SK-N-SH (cell line): ENCODE measurements around the gene CCR6. TPM values are rescaled to one million over a fixed set of nuclear protein-coding genes. Genes with fewer than 3 reads are reported as not detected.

Source experiments
- CTCF ChIA-PET: fragments of 300-600, 350-600 bp; formaldehyde crosslinking; extraction: SDS; loops from one replicate; lab custom pipeline; 2021; lab: Yijun Ruan, JAX
- POLR2A ChIA-PET: fragments of 350-600 bp; sonication (Branson Sonifier 250); formaldehyde crosslinking; extraction: SDS; loops from one replicate; lab custom pipeline; 2020; ENCODE audit warnings: antibody characterized with exemption, inconsistent platforms; lab: Yijun Ruan, JAX
- DNase-seq: peaks from one replicate; pipeline ENCODE4 v3.0.0; 2012
- H2AFZ ChIP-seq: fragments of 200-600 bp; sonication (generic); 2 replicates; pipeline ENCODE4 v1.8.1; 2016; ENCODE audit warnings: antibody characterized with exemption, mild to moderate bottlenecking, low read depth
- H3F3A ChIP-seq: fragments of 200-600 bp; sonication (generic); replicated peaks from 2 replicates; pipeline ENCODE3; 2016; ENCODE audit warnings: antibody characterized with exemption, mild to moderate bottlenecking; ENCODE audit not compliant: insufficient read depth
- H3K27ac ChIP-seq, 2 experiments: fragments of 200-500 bp in 1 of 2; fragments of 200-600 bp in 1 of 2; sonication (Bioruptor generic) in 1 of 2; sonication (generic), shearing (Covaris generic) in 1 of 2; 2 replicates each; pipeline versions ENCODE4 v1.5.1 to v1.6.1; 2014 to 2016; ENCODE audit warnings: low read depth in 2 of 2, inconsistent platforms in 1 of 2, low read length in 1 of 2, mild to moderate bottlenecking in 1 of 2, mixed read lengths in 1 of 2
- H3K27me3 ChIP-seq: fragments of 200-600 bp; sonication (generic), shearing (Covaris generic); 2 replicates; pipeline ENCODE4 v1.6.1; 2016; ENCODE audit warnings: mixed run types; ENCODE audit not compliant: insufficient read depth
- H3K36me3 ChIP-seq, 2 experiments: fragments of 200-500 bp in 1 of 2; fragments of 200-600 bp in 1 of 2; sonication (Bioruptor generic) in 1 of 2; sonication (generic) in 1 of 2; replicated peaks in 1 of 2; 2 replicates each; pipeline versions ENCODE3 to v1.5.1; 2014 to 2016; ENCODE audit warnings: low read length in 1 of 2, mild to moderate bottlenecking in 1 of 2; ENCODE audit not compliant: insufficient read depth in 2 of 2, control insufficient read depth in 1 of 2
- H3K4me1 ChIP-seq, 2 experiments: fragments of 200-500 bp in 1 of 2; fragments of 200-600 bp in 1 of 2; sonication (Bioruptor generic) in 1 of 2; sonication (generic), shearing (Covaris generic) in 1 of 2; 2 replicates each; pipeline versions ENCODE4 v1.5.1 to v1.6.1; 2014 to 2016; ENCODE audit warnings: low read depth in 1 of 2, low read length in 1 of 2, mixed run types in 1 of 2; ENCODE audit not compliant: insufficient read depth in 2 of 2, control insufficient read depth in 1 of 2
- H3K4me2 ChIP-seq: fragments of 200-600 bp; sonication (generic), shearing (Covaris generic); 2 replicates; pipeline ENCODE4 v1.6.1; 2017; ENCODE audit warnings: mixed run types
- H3K4me3 ChIP-seq, 2 experiments: fragments of 200-500 bp in 1 of 2; fragments of 200-600 bp in 1 of 2; sonication (Bioruptor generic) in 1 of 2; sonication (generic), shearing (Covaris generic) in 1 of 2; 2 replicates each; pipeline versions ENCODE4 v1.5.1 to v1.8.1; 2014 to 2016; ENCODE audit warnings: low read depth in 2 of 2, inconsistent platforms in 1 of 2, low read length in 1 of 2, mild to moderate bottlenecking in 1 of 2, mixed read lengths in 1 of 2, moderate library complexity in 1 of 2
- H3K79me2 ChIP-seq: fragments of 200-600 bp; sonication (generic); 2 replicates; pipeline ENCODE4 v1.8.1; 2017; ENCODE audit warnings: mild to moderate bottlenecking; ENCODE audit not compliant: insufficient read depth
- H3K9ac ChIP-seq: fragments of 200-600 bp; sonication (generic); 2 replicates; pipeline ENCODE4 v1.6.1; 2017; ENCODE audit warnings: mixed run types
- H3K9me2 ChIP-seq: fragments of 200-600 bp; sonication (generic); 2 replicates; pipeline ENCODE4 v1.6.1; 2017; ENCODE audit warnings: mixed run types
- H3K9me3 ChIP-seq: fragments of 200-600 bp; sonication (generic); 2 replicates; pipeline ENCODE4 v1.6.1; 2017; ENCODE audit warnings: mixed run types, mild to moderate bottlenecking, moderate library complexity
- H4K20me1 ChIP-seq: fragments of 200-600 bp; sonication (generic); 2 replicates; pipeline ENCODE4 v1.6.1; 2017; ENCODE audit warnings: mild to moderate bottlenecking, mixed run types; ENCODE audit not compliant: insufficient read depth
- EP300 ChIP-seq, 2 experiments: IDR thresholded peaks; 2 replicates each; pipeline versions ENCODE4 v1.4.0 to v1.6.1; 2012; ENCODE audit warnings: borderline replicate concordance in 1 of 2, low read depth in 1 of 2, low read length in 1 of 2
- FOXJ3 ChIP-seq: sonication (generic); formaldehyde crosslinking; IDR thresholded peaks from 2 replicates; pipeline ENCODE4 v1.5.1; 2020; ENCODE audit warnings: mild to moderate bottlenecking, missing genetic modification reagents
- FOXM1 ChIP-seq: IDR thresholded peaks from 2 replicates; pipeline ENCODE4 v1.4.0; 2012; ENCODE audit warnings: low read depth, mild to moderate bottlenecking
- GABPA ChIP-seq: IDR thresholded peaks from 2 replicates; pipeline ENCODE4 v1.4.0; 2012; ENCODE audit warnings: low read depth, mild to moderate bottlenecking
- GATA2 ChIP-seq: sonication (generic); formaldehyde crosslinking; IDR thresholded peaks from 2 replicates; pipeline ENCODE4 v1.5.0; 2020; ENCODE audit warnings: mild to moderate bottlenecking, missing genetic modification reagents
- JUND ChIP-seq: IDR thresholded peaks from 2 replicates; pipeline ENCODE4 v1.4.0; 2012
- MAX ChIP-seq: IDR thresholded peaks from 2 replicates; pipeline ENCODE4 v1.4.0; 2012; ENCODE audit warnings: low read depth
- MEF2A ChIP-seq: IDR thresholded peaks from 2 replicates; pipeline ENCODE4 v1.4.0; 2012; ENCODE audit warnings: low read depth, borderline replicate concordance
- MXI1 ChIP-seq: IDR thresholded peaks from 2 replicates; pipeline ENCODE4 v1.6.1; 2012; ENCODE audit warnings: mild to moderate bottlenecking, low read depth, low read length, improper control_type of control experiment
- NFIC ChIP-seq: IDR thresholded peaks from 2 replicates; pipeline ENCODE4 v1.4.0; 2012; ENCODE audit warnings: borderline replicate concordance
- RAD21 ChIP-seq: IDR thresholded peaks from 2 replicates; pipeline ENCODE4 v1.6.1; 2012; ENCODE audit warnings: mild to moderate bottlenecking, low read length
- RCOR1 ChIP-seq: fragments of 150-350 bp; IDR thresholded peaks from 2 replicates; pipeline ENCODE4 v1.6.1; 2017; ENCODE audit warnings: antibody characterized with exemption, low read length
- RFX5 ChIP-seq: IDR thresholded peaks from 2 replicates; pipeline ENCODE4 v1.6.1; 2012; ENCODE audit warnings: mild to moderate bottlenecking, improper control_type of control experiment, low read length
- RXRA ChIP-seq: IDR thresholded peaks from 2 replicates; pipeline ENCODE4 v1.4.0; 2012; ENCODE audit warnings: low read depth, mild to moderate bottlenecking, borderline replicate concordance
- SIN3A ChIP-seq: IDR thresholded peaks from 2 replicates; pipeline ENCODE4 v1.6.1; 2012; ENCODE audit warnings: low read depth, mild to moderate bottlenecking, low read length, moderate library complexity, borderline replicate concordance
- SMC3 ChIP-seq: IDR thresholded peaks from 2 replicates; pipeline ENCODE4 v1.6.1; 2012; ENCODE audit warnings: low read depth, low read length, improper control_type of control experiment
- TAF1 ChIP-seq: IDR thresholded peaks from 2 replicates; pipeline ENCODE4 v1.6.1; 2012; ENCODE audit warnings: low read depth, mild to moderate bottlenecking, low read length, moderate library complexity, borderline replicate concordance
- TCF12 ChIP-seq: IDR thresholded peaks from 2 replicates; pipeline ENCODE4 v1.4.0; 2012
- USF1 ChIP-seq: IDR thresholded peaks from 2 replicates; pipeline ENCODE4 v1.4.0; 2012; ENCODE audit warnings: low read depth, borderline replicate concordance
- USF2 ChIP-seq: fragments of 150-350 bp; IDR thresholded peaks from 2 replicates; pipeline ENCODE4 v1.6.1; 2017; ENCODE audit warnings: antibody characterized with exemption, low read length, low read depth, borderline replicate concordance
- YY1 ChIP-seq: IDR thresholded peaks from 2 replicates; pipeline ENCODE4 v1.4.0; 2012; ENCODE audit warnings: low read depth, mild to moderate bottlenecking
- ZBTB33 ChIP-seq: IDR thresholded peaks from 2 replicates; pipeline ENCODE4 v1.4.0; 2012; ENCODE audit warnings: low read depth, borderline replicate concordance
- whole genome bisulfite sequencing: methylation state at CpG from one replicate; pipeline ENCODE4 v1.1.6; 2017; ENCODE audit warnings: low lambda C conversion rate; 5-methylcytosine and 5-hydroxymethylcytosine counted together
- polyA plus RNA-seq, 3 experiments: library from polyadenylated mRNA; depleted of rRNA; stranded (reverse); fragments of >200 nt; gene quantifications; 2 replicates each; pipeline ENCODE4 v1.2.3, GENCODE V29; 2012
- TF ChIP-seq, protein P1 (sequence below): fragments of 200-600 bp; sonication (generic); IDR thresholded peaks from 2 replicates; pipeline ENCODE4 v1.6.1; 2017; ENCODE audit warnings: antibody characterized with exemption, mild to moderate bottlenecking, moderate library complexity

CCR6 gene
- polyA plus RNA-seq, 1 of the 3 experiments (the other 2 are of a cell fraction): not detected

DNA sequence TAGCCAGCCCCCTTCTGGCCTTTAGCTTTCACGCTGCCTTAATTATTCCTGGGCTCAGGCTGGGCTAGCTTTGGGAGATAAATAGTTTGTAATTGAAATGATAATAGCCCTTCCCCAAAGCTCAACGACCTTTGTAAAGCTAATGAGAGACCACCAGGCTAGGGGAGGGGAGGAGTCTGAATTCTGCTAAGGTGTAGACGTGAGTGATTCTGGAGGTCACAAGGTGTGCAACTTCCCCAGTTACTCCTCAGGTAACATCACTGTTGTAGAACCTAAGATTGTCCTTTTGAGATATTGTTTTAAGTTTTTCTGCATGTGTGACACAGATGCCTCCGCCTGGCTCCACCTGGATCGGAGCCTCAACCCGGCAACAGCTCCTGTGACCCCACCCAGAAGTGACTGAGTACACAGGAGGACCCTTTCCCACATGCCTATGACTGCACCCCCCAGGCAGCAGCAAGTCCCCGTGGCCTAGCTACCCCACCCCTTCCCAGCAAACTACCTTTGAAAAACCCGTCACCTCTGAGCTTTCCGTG, 40.6 kb downstream of the CCR6 start:
- DNase-seq: no peak
- Histone ChIP-seq H2AFZ (no peak overlapping the region), H3F3A (no peaks in the 10 kb centered on the region), H3K27me3 (no peaks in the 10 kb centered on the region), H3K36me3 (no peaks in the 10 kb centered on the region), H4K20me1 (no peaks in the 10 kb centered on the region), H3K9ac (no peak overlapping the region), H3K4me3 (no peak overlapping the region), H3K4me2 (no peak overlapping the region), H3K9me2 (no peaks in the 10 kb centered on the region), H3K4me1 (no peaks in the 10 kb centered on the region), H3K27ac (no peak overlapping the region), H3K9me3 (no peaks in the 10 kb centered on the region), H3K79me2 (no peaks in the 10 kb centered on the region)
- WGBS: 45% methylated on average over 9 of the region's 9 CpGs
- POLR2A ChIA-PET: no interaction called here
- CTCF ChIA-PET: interaction anchor here (0.6 to 1.2 kb wide), 3 partner anchors 22 to 188 kb away, joined by 3 to 4 read pairs (median 3); no protein-coding TSS in a partner anchor
- TF ChIP-seq MEF2A (no peak), GABPA (no peak), SMC3 (no peak), USF1 (no peak), MAX (no peak), MXI1 (no peak), RFX5 (no peak), EP300 (IDR thresholded peaks at IDR 0.05; ENCODE audit: borderline replicate concordance in 1 of 2, low read depth in 1 of 2, low read length in 1 of 2) (no peak), YY1 (no peak), ZBTB33 (no peak), GATA2 (no peak), JUND (no peak)
- TF ChIP-seq, protein P1, sequence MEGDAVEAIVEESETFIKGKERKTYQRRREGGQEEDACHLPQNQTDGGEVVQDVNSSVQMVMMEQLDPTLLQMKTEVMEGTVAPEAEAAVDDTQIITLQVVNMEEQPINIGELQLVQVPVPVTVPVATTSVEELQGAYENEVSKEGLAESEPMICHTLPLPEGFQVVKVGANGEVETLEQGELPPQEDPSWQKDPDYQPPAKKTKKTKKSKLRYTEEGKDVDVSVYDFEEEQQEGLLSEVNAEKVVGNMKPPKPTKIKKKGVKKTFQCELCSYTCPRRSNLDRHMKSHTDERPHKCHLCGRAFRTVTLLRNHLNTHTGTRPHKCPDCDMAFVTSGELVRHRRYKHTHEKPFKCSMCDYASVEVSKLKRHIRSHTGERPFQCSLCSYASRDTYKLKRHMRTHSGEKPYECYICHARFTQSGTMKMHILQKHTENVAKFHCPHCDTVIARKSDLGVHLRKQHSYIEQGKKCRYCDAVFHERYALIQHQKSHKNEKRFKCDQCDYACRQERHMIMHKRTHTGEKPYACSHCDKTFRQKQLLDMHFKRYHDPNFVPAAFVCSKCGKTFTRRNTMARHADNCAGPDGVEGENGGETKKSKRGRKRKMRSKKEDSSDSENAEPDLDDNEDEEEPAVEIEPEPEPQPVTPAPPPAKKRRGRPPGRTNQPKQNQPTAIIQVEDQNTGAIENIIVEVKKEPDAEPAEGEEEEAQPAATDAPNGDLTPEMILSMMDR: no peak

DNA sequence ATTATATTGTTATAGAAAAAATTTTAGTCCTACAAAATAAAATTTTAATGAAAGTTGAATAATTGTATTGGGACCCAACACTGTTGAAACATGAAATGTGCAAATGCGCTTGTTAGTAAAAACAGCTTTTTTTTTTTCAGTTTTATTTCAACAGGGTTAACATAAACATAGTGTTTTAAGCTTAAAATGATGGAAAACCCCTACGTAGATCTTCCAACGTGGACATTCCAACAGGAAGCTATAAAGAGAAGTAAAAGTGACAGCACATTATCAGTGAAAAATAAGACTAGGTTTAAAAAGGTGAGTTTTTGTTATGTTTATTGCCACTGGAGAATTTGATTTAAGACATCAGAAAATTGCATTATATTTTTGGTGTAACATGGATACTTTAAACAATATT, 41.4 kb downstream of the CCR6 start:
- Histone ChIP-seq H3K4me3 (no peak overlapping the region), H3F3A (no peaks in the 10 kb centered on the region), H3K4me2 (no peak overlapping the region), H2AFZ (no peak overlapping the region), H3K9me3 (no peaks in the 10 kb centered on the region), H3K36me3 (no peaks in the 10 kb centered on the region), H3K9me2 (no peaks in the 10 kb centered on the region), H3K27me3 (no peaks in the 10 kb centered on the region), H3K79me2 (no peaks in the 10 kb centered on the region), H3K9ac (no peak overlapping the region), H4K20me1 (no peaks in the 10 kb centered on the region), H3K27ac (no peak overlapping the region), H3K4me1 (no peaks in the 10 kb centered on the region)
- TF ChIP-seq GATA2: no peak
- no peak for TF ChIP-seq TCF12
- TF ChIP-seq MEF2A: no peak
- TF ChIP-seq SIN3A: no peak
- TF ChIP-seq MXI1: no peak
- TF ChIP-seq USF2: no peak
- TF ChIP-seq NFIC: no peak
- no peak for TF ChIP-seq RXRA
- TF ChIP-seq FOXM1: no peak
- TF ChIP-seq RAD21: no peak
- no peak for TF ChIP-seq TAF1
- TF ChIP-seq FOXJ3 (CRISPR knock-in tag): no peak
- no peak for TF ChIP-seq RCOR1
- WGBS: 50% methylated on average over 3 of the region's 3 CpGs
- CTCF ChIA-PET: interaction anchor here (0.6 to 1.2 kb wide), 3 partner anchors 22 to 188 kb away, joined by 3 to 4 read pairs (median 3); no protein-coding TSS in a partner anchor
- POLR2A ChIA-PET: no interaction called here
- no peak for DNase-seq
